OCI-LY1 (cell line): ENCODE results near the gene C17orf100.

Experiments used
- H2AFZ ChIP-seq: fragments of 200-600 bp; sonication (generic), shearing (Covaris generic); 2 replicates; pipeline ENCODE4 v1.6.0; 2014; ENCODE audit warnings: antibody characterized with exemption, mild to moderate bottlenecking, low read length
- H3F3A ChIP-seq: fragments of 200-600 bp; sonication (generic), shearing (Covaris generic); 2 replicates; pipeline ENCODE4 v1.6.0; 2014; ENCODE audit warnings: mild to moderate bottlenecking, antibody characterized with exemption, low read length, moderate library complexity; ENCODE audit not compliant: insufficient read depth
- H3K27ac ChIP-seq: fragments of 200-600 bp; sonication (generic); 2 replicates; pipeline ENCODE4 v1.5.1; 2014; ENCODE audit warnings: low read length, mixed run types, mild to moderate bottlenecking, low read depth; ENCODE audit not compliant: poor library complexity, severe bottlenecking
- H3K27me3 ChIP-seq: fragments of 200-600 bp; sonication (generic); 2 replicates; pipeline ENCODE4 v1.6.0; 2014; ENCODE audit warnings: antibody characterized with exemption, mild to moderate bottlenecking, low read length, moderate library complexity; ENCODE audit not compliant: insufficient read depth
- H3K36me3 ChIP-seq: fragments of 200-600 bp; sonication (generic); 2 replicates; pipeline ENCODE4 v1.6.1; 2014; ENCODE audit warnings: mild to moderate bottlenecking, antibody characterized with exemption, low read length, moderate library complexity, mixed read lengths; ENCODE audit not compliant: insufficient read depth
- H3K4me1 ChIP-seq: fragments of 200-600 bp; sonication (generic); 2 replicates; pipeline ENCODE4 v1.5.1; 2014; ENCODE audit warnings: mild to moderate bottlenecking, low read length, moderate library complexity; ENCODE audit not compliant: insufficient read depth, severe bottlenecking
- H3K4me2 ChIP-seq: fragments of 200-600 bp; sonication (generic), shearing (Covaris generic); 2 replicates; pipeline ENCODE4 v1.6.1; 2014; ENCODE audit warnings: low read length
- H3K4me3 ChIP-seq: fragments of 200-600 bp; sonication (generic); 2 replicates; pipeline ENCODE4 v1.5.1; 2014; ENCODE audit warnings: low read length, low read depth, mild to moderate bottlenecking, mixed read lengths; ENCODE audit not compliant: poor library complexity, severe bottlenecking
- H3K79me2 ChIP-seq: fragments of 200-600 bp; shearing (Covaris generic); 2 replicates; pipeline ENCODE4 v1.6.1; 2016; ENCODE audit warnings: mixed run types, low read length, mixed read lengths; ENCODE audit not compliant: insufficient read depth
- H3K9ac ChIP-seq: fragments of 200-600 bp; sonication (generic), shearing (Covaris generic); 2 replicates; pipeline ENCODE4 v1.6.1; 2014; ENCODE audit warnings: mild to moderate bottlenecking, low read length, mixed read lengths
- H3K9me2 ChIP-seq: fragments of 200-600 bp; sonication (generic), shearing (Covaris generic); 2 replicates; pipeline ENCODE4 v1.6.1; 2014; ENCODE audit warnings: low read depth, mild to moderate bottlenecking, low read length, mixed read lengths
- H3K9me3 ChIP-seq: fragments of 200-600 bp; shearing (Covaris generic); 2 replicates; pipeline ENCODE4 v1.6.1; 2014; ENCODE audit warnings: low read length, mixed read lengths
- H4K20me1 ChIP-seq: fragments of 200-600 bp; sonication (generic), shearing (Covaris generic); 2 replicates; pipeline ENCODE4 v1.6.0; 2016; ENCODE audit warnings: mild to moderate bottlenecking, low read length; ENCODE audit not compliant: insufficient read depth
- CTCF ChIP-seq: fragments of 200-600 bp; sonication (generic), shearing (Covaris generic); IDR thresholded peaks from 2 replicates; pipeline ENCODE4 v1.5.1; 2017; ENCODE audit warnings: mild to moderate bottlenecking, antibody characterized with exemption, low read length, moderate library complexity, mixed read lengths
- EZH2 ChIP-seq: fragments of 200-600 bp; sonication (generic), shearing (Covaris generic); IDR thresholded peaks from 2 replicates; pipeline ENCODE4 v1.8.0; 2017; ENCODE audit warnings: borderline replicate concordance, mixed run types, mild to moderate bottlenecking, antibody characterized with exemption, low read length, moderate library complexity, mixed read lengths

Gene C17orf100

GRCh38 chr17:6677946-6678345, 26.4 kb downstream of the C17orf100 start:
- H4K20me1 ChIP-seq, result no peaks in the 10 kb centered on the region
- H3K36me3 ChIP-seq, result no peaks in the 10 kb centered on the region
- TF ChIP-seq EZH2 (no peak), CTCF (no peak)
- H3K9me3 ChIP-seq, result no peaks in the 10 kb centered on the region
- no peaks in the 10 kb centered on the region for H3K79me2 ChIP-seq
- H3F3A ChIP-seq, result no peaks in the 10 kb centered on the region
- no peaks in the 10 kb centered on the region for H3K9me2 ChIP-seq
- H2AFZ ChIP-seq, result no peak overlapping the region
- no peak overlapping the region for H3K27ac ChIP-seq
- no peaks in the 10 kb centered on the region for H3K27me3 ChIP-seq
- H3K9ac ChIP-seq, result no peak overlapping the region
- no peak overlapping the region for H3K4me2 ChIP-seq
- no peak overlapping the region for H3K4me3 ChIP-seq
- H3K4me1 ChIP-seq, result no peaks in the 10 kb centered on the region

- Histone ChIP-seq H3K27ac (no peak overlapping the region), H3K9me2 (no peaks in the 10 kb centered on the region), H3K36me3 (no peaks in the 10 kb centered on the region), H3K27me3 (no peaks in the 10 kb centered on the region), H3K4me3 (no peak overlapping the region), H2AFZ (no peak overlapping the region), H3K9me3 (no peaks in the 10 kb centered on the region), H3K79me2 (no peaks in the 10 kb centered on the region), H3F3A (no peaks in the 10 kb centered on the region), H3K4me2 (no peak overlapping the region), H3K4me1 (no peaks in the 10 kb centered on the region), H3K9ac (no peak overlapping the region), H4K20me1 (no peaks in the 10 kb centered on the region)
- TF ChIP-seq CTCF (no peak), EZH2 (no peak)
These were observed 27.7 kb downstream of the C17orf100 start for GRCh38 chr17:6679241-6679640.

- Histone ChIP-seq H3K27me3 (no peaks in the 10 kb centered on the region), H3K9ac (no peak overlapping the region), H3K4me2 (no peak overlapping the region), H3K79me2 (no peaks in the 10 kb centered on the region), H3K4me1 (no peaks in the 10 kb centered on the region), H3K4me3 (no peak overlapping the region), H3K9me3 (no peaks in the 10 kb centered on the region), H3K9me2 (no peaks in the 10 kb centered on the region), H3K36me3 (no peaks in the 10 kb centered on the region), H2AFZ (no peak overlapping the region), H3K27ac (no peak overlapping the region), H3F3A (no peaks in the 10 kb centered on the region), H4K20me1 (no peaks in the 10 kb centered on the region)
- TF ChIP-seq EZH2 (no peak), CTCF (no peak)
These were observed 29.6 kb downstream of the C17orf100 start for GRCh38 chr17:6681176-6681575.
